Astrocyte of the cerebellum (primary cell): ENCODE results near the gene NAALAD2.
"Not testable (repeated sequence)": the region's sequence is repeated elsewhere in the genome, so short reads cannot be mapped to it uniquely, and the experiment has no call there.

Source experiments
- DNase-seq: peaks from one replicate; pipeline ENCODE4 v3.0.0-alpha.2; 2011; ENCODE audit warnings: low read depth
- H3K4me3 ChIP-seq: 2 replicates; pipeline ENCODE4 v1.5.1; 2011; ENCODE audit warnings: mild to moderate bottlenecking, low read depth, low read length, moderate library complexity
- in situ Hi-C: cut with HindIII; loops from 2 replicates; pipeline ENCODE4 v1.10.0; 2017; ENCODE audit warnings: low sequenced_read_pairs
- TF ChIP-seq, protein P1 (sequence below): IDR thresholded peaks from 2 replicates; pipeline ENCODE4 v1.5.1; 2012; ENCODE audit warnings: low read length, low read depth, moderate library complexity, mild to moderate bottlenecking; ENCODE audit errors: missing control alignments

Gene NAALAD2

DNA sequence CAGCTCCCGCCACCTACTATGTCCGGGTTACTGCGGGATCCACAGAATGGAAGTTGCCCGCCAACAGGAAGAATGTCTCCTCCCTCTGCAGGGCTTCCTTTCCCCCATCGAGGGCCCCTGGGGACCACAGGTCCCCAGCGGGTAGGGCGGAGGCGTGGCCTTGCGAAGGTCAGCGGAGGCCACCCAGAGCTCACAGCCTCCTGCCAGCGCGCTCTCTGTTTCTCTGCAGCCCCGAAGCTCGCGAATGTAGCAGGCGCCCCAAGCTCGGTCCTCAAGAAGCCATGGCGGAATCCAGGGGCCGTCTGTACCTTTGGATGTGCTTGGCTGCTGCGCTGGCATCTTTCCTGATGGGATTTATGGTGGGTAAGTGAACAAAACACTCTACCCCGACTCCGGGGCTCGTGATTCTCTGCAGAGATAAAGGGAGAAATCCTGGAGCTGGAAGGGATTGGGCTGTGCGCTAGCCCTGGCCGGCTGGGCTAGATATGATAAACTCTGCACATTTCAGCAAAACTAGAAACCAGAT lies at the start of gene NAALAD2:
TSS of gene NAALAD2 (plus strand) at position 186 of the 526 bp plus-strand sequence. CDS start at position 282, 96 bp downstream.
- DNase-seq, result no peak
- TF ChIP-seq, protein P1, sequence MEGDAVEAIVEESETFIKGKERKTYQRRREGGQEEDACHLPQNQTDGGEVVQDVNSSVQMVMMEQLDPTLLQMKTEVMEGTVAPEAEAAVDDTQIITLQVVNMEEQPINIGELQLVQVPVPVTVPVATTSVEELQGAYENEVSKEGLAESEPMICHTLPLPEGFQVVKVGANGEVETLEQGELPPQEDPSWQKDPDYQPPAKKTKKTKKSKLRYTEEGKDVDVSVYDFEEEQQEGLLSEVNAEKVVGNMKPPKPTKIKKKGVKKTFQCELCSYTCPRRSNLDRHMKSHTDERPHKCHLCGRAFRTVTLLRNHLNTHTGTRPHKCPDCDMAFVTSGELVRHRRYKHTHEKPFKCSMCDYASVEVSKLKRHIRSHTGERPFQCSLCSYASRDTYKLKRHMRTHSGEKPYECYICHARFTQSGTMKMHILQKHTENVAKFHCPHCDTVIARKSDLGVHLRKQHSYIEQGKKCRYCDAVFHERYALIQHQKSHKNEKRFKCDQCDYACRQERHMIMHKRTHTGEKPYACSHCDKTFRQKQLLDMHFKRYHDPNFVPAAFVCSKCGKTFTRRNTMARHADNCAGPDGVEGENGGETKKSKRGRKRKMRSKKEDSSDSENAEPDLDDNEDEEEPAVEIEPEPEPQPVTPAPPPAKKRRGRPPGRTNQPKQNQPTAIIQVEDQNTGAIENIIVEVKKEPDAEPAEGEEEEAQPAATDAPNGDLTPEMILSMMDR, result no peak
- H3K4me3 ChIP-seq, result peak within 1 kb of the TSS; percentile 67
- in situ Hi-C loops, result no loop called here

DNA sequence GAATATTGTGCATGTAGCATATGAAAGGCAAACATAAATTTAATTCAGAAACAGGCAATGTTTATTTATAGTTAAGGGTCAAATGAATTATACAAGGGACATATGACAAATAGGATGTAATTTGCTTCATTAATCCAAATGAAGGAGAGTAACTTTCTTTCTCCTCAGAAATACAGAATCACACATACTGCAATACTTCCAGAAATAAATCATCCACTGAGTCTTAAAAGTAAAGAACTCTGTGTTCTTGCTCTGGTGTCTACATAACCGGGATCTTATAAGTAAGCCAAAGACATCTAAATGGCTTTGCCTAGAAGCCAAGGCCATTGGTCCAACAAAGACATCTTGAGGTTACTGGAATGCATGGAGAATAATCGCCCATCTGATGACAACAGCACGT lies 48.8 kb upstream of the NAALAD2 start, which contains the start of gene UBTFL1:
TSS of gene UBTFL1 (plus strand) at position 301 of the 400 bp plus-strand sequence. CDS start at position 301, 0 bp downstream.
- in situ Hi-C loops, H3K4me3 ChIP-seq: not testable (repeated sequence)

DNA sequence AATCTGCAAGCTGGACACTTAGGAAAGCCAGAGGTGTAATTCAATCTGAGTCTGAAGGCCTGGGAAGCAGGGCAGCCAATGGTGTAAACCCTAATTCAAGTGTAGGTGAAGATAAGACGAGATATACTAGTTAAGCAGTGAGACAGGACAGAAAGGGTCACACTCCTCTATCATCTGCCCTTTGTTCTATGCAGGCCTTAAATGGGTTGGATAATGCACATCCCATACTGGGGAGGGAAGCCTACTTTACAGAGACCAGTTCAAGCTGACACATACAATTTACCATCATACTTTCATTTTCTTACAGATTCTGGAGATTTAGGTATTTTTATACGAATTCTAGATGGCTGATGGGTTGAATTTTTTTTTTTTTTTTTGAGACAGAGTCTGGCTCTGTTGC lies 45.7 kb upstream of the NAALAD2 start:
- DNase-seq, in situ Hi-C loops, H3K4me3 ChIP-seq: not testable (repeated sequence)

More for the DNA sequence above, 48.8 kb upstream of the NAALAD2 start, which contains the start of gene UBTFL1:
- not testable (repeated sequence) for DNase-seq

DNA sequence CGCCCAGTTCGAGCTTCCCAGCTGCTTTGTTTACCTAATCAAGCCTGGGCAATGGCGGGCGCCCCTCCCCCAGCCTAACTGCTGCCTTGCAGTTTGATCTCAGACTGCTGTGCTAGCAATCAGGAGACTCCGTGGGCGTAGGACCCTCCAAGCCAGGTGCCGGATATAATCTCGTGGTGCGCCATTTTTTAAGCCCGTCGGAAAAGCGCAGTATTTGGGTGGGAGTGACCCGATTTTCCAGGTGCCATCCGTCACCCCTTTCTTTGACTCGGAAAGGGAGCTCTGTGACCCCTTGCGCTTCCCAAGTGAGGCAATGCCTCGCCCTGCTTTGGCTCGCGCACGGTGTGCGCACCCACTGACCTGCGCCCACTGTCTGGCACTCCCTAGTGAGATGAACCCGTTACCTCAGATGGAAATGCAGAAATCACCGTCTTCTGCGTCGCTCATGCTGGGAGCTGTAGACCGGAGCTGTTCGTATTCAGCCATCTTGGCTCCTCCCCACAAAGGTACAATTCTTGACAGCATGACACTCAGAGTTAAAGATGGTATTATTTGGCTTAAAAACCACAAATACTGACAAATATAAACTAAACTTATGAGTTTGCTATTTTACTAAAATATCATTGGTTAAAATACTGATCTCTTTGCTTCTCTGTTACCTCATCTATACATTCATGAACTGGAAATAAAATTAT lies 39.1 kb upstream of the NAALAD2 start:
- H3K4me3 ChIP-seq, DNase-seq, in situ Hi-C loops: not testable (repeated sequence)

DNA sequence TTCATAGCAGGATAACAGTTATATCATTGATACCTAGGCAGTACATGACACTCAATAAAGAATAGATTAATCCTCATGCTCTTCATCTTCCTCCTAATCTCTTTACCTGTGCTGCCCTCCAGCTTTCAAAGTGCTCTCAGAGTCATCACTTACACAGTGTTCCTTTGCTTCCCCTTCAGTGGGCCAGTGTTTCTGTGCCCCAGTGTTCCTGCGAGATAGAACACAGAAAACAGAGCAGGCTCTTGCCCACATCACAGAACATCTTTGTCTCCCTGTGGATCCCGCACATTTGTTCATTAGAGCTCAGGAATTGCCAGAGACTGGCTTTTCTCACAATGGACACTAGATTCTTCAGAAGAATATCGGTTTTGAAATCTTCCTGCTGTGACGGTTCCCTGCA lies 36.2 kb upstream of the NAALAD2 start:
- in situ Hi-C loops, H3K4me3 ChIP-seq, DNase-seq: not testable (repeated sequence)

DNA sequence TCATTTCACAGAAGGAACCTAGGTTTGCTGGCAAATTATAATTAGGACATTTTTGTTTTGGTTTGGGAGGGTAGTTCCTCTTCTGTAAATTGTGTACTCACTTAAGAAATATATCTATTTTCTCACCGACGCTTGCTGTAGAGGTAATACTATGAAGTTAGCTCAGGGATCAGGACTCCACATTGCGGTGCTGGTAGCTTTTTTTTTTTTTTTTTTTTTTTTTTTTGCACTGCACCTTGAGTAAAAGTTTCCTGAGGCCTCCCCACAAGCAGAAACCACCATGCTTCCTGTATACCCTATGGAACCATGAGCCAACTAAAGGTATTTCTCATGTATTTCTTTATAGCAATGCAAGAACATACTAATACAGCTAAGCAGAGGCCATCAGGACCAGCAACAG lies 34.0 kb upstream of the NAALAD2 start:
- H3K4me3 ChIP-seq, result no peak overlapping the region
- TF ChIP-seq, protein P1, result no peak
- DNase-seq, result no peak
- in situ Hi-C loops, result no loop called here

DNA sequence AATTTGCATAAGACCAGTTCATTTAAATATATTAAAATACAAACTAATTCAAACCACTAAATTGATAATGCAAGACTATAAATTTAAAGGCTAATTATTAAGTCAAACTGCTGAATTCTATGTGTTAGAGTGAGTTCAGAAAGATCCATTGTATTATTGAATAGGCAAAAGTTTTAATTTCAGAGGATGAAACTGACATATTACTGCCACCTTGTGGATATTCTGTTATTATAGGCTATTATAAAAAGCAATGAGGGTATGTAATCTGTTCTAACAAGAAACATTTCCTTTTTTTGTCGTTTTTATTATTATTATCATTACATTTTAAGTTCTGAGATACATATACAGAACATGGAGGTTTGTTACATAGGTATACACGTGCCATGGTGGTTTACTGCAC lies 20.9 kb upstream of the NAALAD2 start:
- TF ChIP-seq, protein P1, result no peak
- DNase-seq, result no peak
- in situ Hi-C loops, result no loop called here
- H3K4me3 ChIP-seq, result no peak overlapping the region

DNA sequence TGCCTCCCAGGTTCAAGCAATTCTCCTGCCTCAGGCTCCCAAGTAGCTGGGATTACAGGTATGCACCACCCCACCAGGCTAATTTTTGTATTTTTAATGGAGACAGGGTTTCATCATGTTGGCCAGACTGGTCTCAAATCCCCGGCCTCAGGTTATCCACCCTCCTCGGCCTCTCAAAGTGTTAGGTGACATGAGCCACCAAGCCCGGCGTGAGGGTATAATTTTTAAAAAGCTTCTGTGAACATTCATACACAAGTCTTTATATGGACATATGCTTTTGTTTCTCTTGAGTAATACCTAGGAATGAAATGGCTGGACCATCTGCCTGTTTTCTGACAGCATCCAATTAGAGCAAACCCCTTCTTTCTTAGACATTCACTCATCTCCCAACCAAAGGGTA lies 14.3 kb upstream of the NAALAD2 start:
- H3K4me3 ChIP-seq, result no peak overlapping the region
- in situ Hi-C loops, result no loop called here
- TF ChIP-seq, protein P1, result no peak
- no peak for DNase-seq
